Activated naive CD4-positive, alpha-beta T cell treated with anti-CD3 and anti-CD28 coated beads for 36 hours (primary cell): ENCODE results near the gene RBPJL. TPM values are rescaled to one million over a fixed set of nuclear protein-coding genes. Genes with fewer than 3 reads are reported as not detected.
A peak's percentile ranks its signal among the peaks of the same experiment; 100 is the strongest.
"Not testable (repeated sequence)": the region's sequence is repeated elsewhere in the genome, so short reads cannot be mapped to it uniquely, and the experiment has no call there.

Source experiments
- CTCF ChIA-PET: fragments of 350-600 bp; sonication (Branson Sonifier 250); formaldehyde crosslinking; loops from one replicate; lab custom pipeline; 2021; ENCODE audit warnings: antibody characterized with exemption; lab: Charles Lee
- DNase-seq: peaks from one replicate; pipeline ENCODE4 v3.0.0-alpha.2; 2020
- H3K27ac Mint-ChIP-seq: one replicate; pipeline ENCODE4 v1.8.0; 2021; ENCODE audit warnings: mild to moderate bottlenecking, mixed read lengths
- H3K27me3 Mint-ChIP-seq: one replicate; pipeline ENCODE4 v1.8.0; 2021; ENCODE audit warnings: low read depth, mixed read lengths
- H3K36me3 Mint-ChIP-seq: one replicate; pipeline ENCODE4 v1.8.0; 2021; ENCODE audit warnings: low read depth, mixed read lengths
- H3K4me1 Mint-ChIP-seq: one replicate; pipeline ENCODE4 v1.8.0; 2021; ENCODE audit warnings: low read depth, mixed read lengths
- H3K4me3 Mint-ChIP-seq: one replicate; pipeline ENCODE4 v1.8.0; 2021; ENCODE audit warnings: mild to moderate bottlenecking, moderate library complexity, mixed read lengths
- H3K9me3 Mint-ChIP-seq: one replicate; pipeline ENCODE4 v1.8.0; 2021; ENCODE audit warnings: mixed read lengths
- intact Hi-C: fragments of 100-400 bp; cut with micrococcal nuclease; formaldehyde crosslinking; loops from one replicate; pipeline ENCODE4 v1.15.1; 2023
- total RNA-seq, 2 experiments: library from RNA; stranded (reverse); gene quantifications; one replicate each; pipeline ENCODE4 v1.2.3, GENCODE V29; 2021

Gene RBPJL
- total RNA-seq, 2 experiments from 2014 or later, result not detected

GRCh38 chr20:45347297-45347935, 40.8 kb downstream of the RBPJL start:
- CTCF ChIA-PET, result interaction anchor here (0.6 to 3.2 kb wide), 9 partner anchors 14 to 424 kb away, joined by 3 to 20 read pairs (median 4); partner anchors contain the start of gene SYS1
- DNase-seq, result no peak
- H3K27me3 Mint-ChIP-seq, result no peaks in the 10 kb centered on the region
- peaks cover 38% of the 10 kb centered on the region for H3K4me1 Mint-ChIP-seq
- no peaks in the 10 kb centered on the region for H3K9me3 Mint-ChIP-seq
- H3K27ac Mint-ChIP-seq, result peak overlapping the region; percentile 77
- H3K4me3 Mint-ChIP-seq, result peak overlapping the region; percentile 80
- intact Hi-C loops, result no loop called here
- peaks cover 5% of the 10 kb centered on the region for H3K36me3 Mint-ChIP-seq

GRCh38 chr20:45347936-45348778, 41.5 kb downstream of the RBPJL start, which contains the start of gene SDC4:
SDC4 (minus strand) TSS chr20:45348424; CDS start chr20:45348384, 40 bp downstream.
- Mint-ChIP-seq H3K27me3 (no peaks in the 10 kb centered on the region), H3K4me1 (peaks cover 38% of the 10 kb centered on the region), H3K9me3 (no peaks in the 10 kb centered on the region), H3K4me3 (peak within 1 kb of the TSS; percentile 80), H3K27ac (peak within 1 kb of the TSS; percentile 77), H3K36me3 (peaks cover 5% of the 10 kb centered on the region)
- intact Hi-C loops, result loop anchor here (1.0 kb wide), 2 partner anchors 15 to 405 kb away; partner anchors contain the start of gene SYS1
- peak; percentile 68 for DNase-seq
- CTCF ChIA-PET, result interaction anchor here (1.2 to 3.2 kb wide), 7 partner anchors 19 to 423 kb away, joined by 3 to 20 read pairs (median 4); no protein-coding TSS in a partner anchor

GRCh38 chr20:45350217-45350616, 43.6 kb downstream of the RBPJL start:
- DNase-seq, result no peak
- H3K27me3 Mint-ChIP-seq, result no peaks in the 10 kb centered on the region
- H3K4me1 Mint-ChIP-seq, result peaks cover 48% of the 10 kb centered on the region
- no peaks in the 10 kb centered on the region for H3K9me3 Mint-ChIP-seq
- no peak overlapping the region for H3K27ac Mint-ChIP-seq
- CTCF ChIA-PET, result interaction anchor here (1.2 to 1.5 kb wide), 2 partner anchors 13 to 18 kb away, joined by 3 read pairs; partner anchors contain the start of gene SYS1
- intact Hi-C loops, result no loop called here
- H3K36me3 Mint-ChIP-seq, result peaks cover 5% of the 10 kb centered on the region
- H3K4me3 Mint-ChIP-seq, result no peak overlapping the region

- H3K36me3 Mint-ChIP-seq, intact Hi-C loops, DNase-seq, H3K27me3 Mint-ChIP-seq, H3K9me3 Mint-ChIP-seq, H3K4me3 Mint-ChIP-seq, H3K27ac Mint-ChIP-seq: not testable (repeated sequence)
- CTCF ChIA-PET, result interaction anchor here (0.6 to 2.1 kb wide), 4 partner anchors 10 to 23 kb away, joined by 3 to 5 read pairs (median 3); partner anchors contain the start of gene SYS1
- H3K4me1 Mint-ChIP-seq, result peaks cover 49% of the 10 kb centered on the region
Measured at GRCh38 chr20:45350795-45351194, 44.2 kb downstream of the RBPJL start.

GRCh38 chr20:45352729-45353128, 46.1 kb downstream of the RBPJL start:
- Mint-ChIP-seq H3K4me1 (peaks cover 42% of the 10 kb centered on the region), H3K9me3 (no peaks in the 10 kb centered on the region), H3K4me3 (no peak overlapping the region), H3K27ac (no peak overlapping the region), H3K36me3 (no peaks in the 10 kb centered on the region), H3K27me3 (no peaks in the 10 kb centered on the region)
- CTCF ChIA-PET, result interaction anchor here (0.7 to 3.5 kb wide), 7 partner anchors 8 to 84 kb away, joined by 3 to 20 read pairs (median 5); no protein-coding TSS in a partner anchor
- DNase-seq, result no peak
- intact Hi-C loops, result no loop called here

GRCh38 chr20:45353746-45354145, 47.1 kb downstream of the RBPJL start:
- Mint-ChIP-seq H3K9me3 (no peaks in the 10 kb centered on the region), H3K27ac (no peak overlapping the region), H3K4me1 (peaks cover 47% of the 10 kb centered on the region), H3K4me3 (no peak overlapping the region), H3K36me3 (no peaks in the 10 kb centered on the region), H3K27me3 (no peaks in the 10 kb centered on the region)
- DNase-seq, result no peak
- intact Hi-C loops, result loop anchor here (2.0 kb wide), 1 partner anchor 35 kb away; no protein-coding TSS in a partner anchor
- CTCF ChIA-PET, result interaction anchor here (1.2 to 3.5 kb wide), 5 partner anchors 9 to 61 kb away, joined by 3 to 20 read pairs (median 4); partner anchors contain the start of gene SYS1

- Mint-ChIP-seq H3K4me1 (peaks cover 47% of the 10 kb centered on the region), H3K36me3 (no peaks in the 10 kb centered on the region), H3K27me3 (no peaks in the 10 kb centered on the region), H3K4me3 (no peak overlapping the region), H3K9me3 (no peaks in the 10 kb centered on the region), H3K27ac (peak overlapping the region; percentile 91)
- DNase-seq, result no peak
- intact Hi-C loops, result loop anchor here (1.0 to 2.0 kb wide), 3 partner anchors 8 to 36 kb away; partner anchors contain the start of gene SYS1
- CTCF ChIA-PET, result interaction anchor here (0.5 to 3.5 kb wide), 9 partner anchors 8 to 417 kb away, joined by 3 to 20 read pairs (median 4); partner anchors contain the start of gene SYS1
Measured at GRCh38 chr20:45354423-45355208, 48.0 kb downstream of the RBPJL start.

- H3K27me3 Mint-ChIP-seq, result no peaks in the 10 kb centered on the region
- peak; percentile 56 for DNase-seq
- H3K4me3 Mint-ChIP-seq, result peak overlapping the region; percentile 28
- H3K27ac Mint-ChIP-seq, result peak overlapping the region; percentile 91
- no peaks in the 10 kb centered on the region for H3K9me3 Mint-ChIP-seq
- CTCF ChIA-PET, result interaction anchor here (0.5 to 3.5 kb wide), 8 partner anchors 18 to 417 kb away, joined by 3 to 20 read pairs (median 5); no protein-coding TSS in a partner anchor
- H3K36me3 Mint-ChIP-seq, result no peaks in the 10 kb centered on the region
- intact Hi-C loops, result loop anchor here (1.0 to 2.0 kb wide), 3 partner anchors 8 to 37 kb away; partner anchors contain the start of gene SYS1
- peaks cover 45% of the 10 kb centered on the region for H3K4me1 Mint-ChIP-seq
Measured at GRCh38 chr20:45355209-45356084, 48.8 kb downstream of the RBPJL start.

GRCh38 chr20:45358282-45359068, 51.8 kb downstream of the RBPJL start:
- Mint-ChIP-seq H3K36me3 (no peaks in the 10 kb centered on the region), H3K4me3 (no peak overlapping the region), H3K27me3 (no peaks in the 10 kb centered on the region), H3K27ac (no peak overlapping the region), H3K9me3 (no peaks in the 10 kb centered on the region), H3K4me1 (peaks cover 54% of the 10 kb centered on the region)
- CTCF ChIA-PET, result interaction anchor here (1.0 to 9.8 kb wide), 5 partner anchors 14 to 95 kb away, joined by 4 to 118 read pairs (median 35); no protein-coding TSS in a partner anchor
- DNase-seq, result no peak
- intact Hi-C loops, result no loop called here

- peaks cover 53% of the 10 kb centered on the region for H3K4me1 Mint-ChIP-seq
Measured at GRCh38 chr20:45359069-45359405, 52.4 kb downstream of the RBPJL start.

More at GRCh38 chr20:45359069-45359405, 52.4 kb downstream of the RBPJL start:
- H3K9me3 Mint-ChIP-seq, result no peaks in the 10 kb centered on the region
- no peak for DNase-seq
- H3K36me3 Mint-ChIP-seq, result no peaks in the 10 kb centered on the region
- H3K27ac Mint-ChIP-seq, result no peak overlapping the region
- CTCF ChIA-PET, result interaction anchor here (3.2 to 9.8 kb wide), 3 partner anchors 14 to 78 kb away, joined by 35 to 118 read pairs (median 38); no protein-coding TSS in a partner anchor
- H3K27me3 Mint-ChIP-seq, result no peaks in the 10 kb centered on the region
- intact Hi-C loops, result no loop called here
- no peak overlapping the region for H3K4me3 Mint-ChIP-seq
